HepG2 (cell line): ENCODE data around the gene CALD1. TPM values are rescaled to one million over a fixed set of nuclear protein-coding genes. Genes with fewer than 3 reads are reported as not detected.
A peak's percentile ranks its signal among the peaks of the same experiment; 100 is the strongest.

Experiments used
- ARID5B ChIP-seq: IDR thresholded peaks from 2 replicates; pipeline ENCODE4 v1.4.0; 2020; ENCODE audit warnings: mild to moderate bottlenecking, missing genetic modification reagents
- CBX5 ChIP-seq: sonication (generic); formaldehyde crosslinking; IDR thresholded peaks from 2 replicates; pipeline ENCODE4 v1.4.0; 2020; ENCODE audit warnings: missing genetic modification reagents, borderline replicate concordance
- CREB3 ChIP-seq: sonication (generic); formaldehyde crosslinking; IDR thresholded peaks from 2 replicates; pipeline ENCODE4 v1.5.0; 2020; ENCODE audit warnings: missing genetic modification reagents
- ETV5 ChIP-seq: IDR thresholded peaks from 2 replicates; pipeline ENCODE4 v1.6.1; 2018; ENCODE audit warnings: missing biosample characterization, missing genetic modification reagents, inconsistent platforms, borderline replicate concordance
- FOXA3 ChIP-seq: IDR thresholded peaks from 2 replicates; pipeline ENCODE4 v1.6.1; 2016; ENCODE audit warnings: missing genetic modification reagents, missing compliant biosample characterization
- FOXO1 ChIP-seq: sonication (generic); formaldehyde crosslinking; IDR thresholded peaks from 2 replicates; pipeline ENCODE4 v1.4.0; 2020; ENCODE audit warnings: missing genetic modification reagents
- GMEB1 ChIP-seq: sonication (generic); formaldehyde crosslinking; IDR thresholded peaks from 2 replicates; pipeline ENCODE4 v1.5.1; 2020; ENCODE audit warnings: missing genetic modification reagents, mild to moderate bottlenecking, borderline replicate concordance
- HDAC2 ChIP-seq: sonication (generic); formaldehyde crosslinking; IDR thresholded peaks from 2 replicates; pipeline ENCODE4 v1.4.0; 2020; ENCODE audit warnings: missing genetic modification reagents
- HNRNPK ChIP-seq: fragments of 200-400 bp; formaldehyde crosslinking; IDR thresholded peaks from 2 replicates; pipeline ENCODE4 v1.6.1; 2018; ENCODE audit warnings: low read length, low read depth, moderate library complexity, mild to moderate bottlenecking; ENCODE audit not compliant: poor library complexity, severe bottlenecking
- MED1 ChIP-seq: sonication (generic); formaldehyde crosslinking; IDR thresholded peaks from 2 replicates; pipeline ENCODE4 v1.4.0; 2020; ENCODE audit warnings: missing genetic modification reagents
- NR2F2 ChIP-seq: IDR thresholded peaks from 2 replicates; pipeline ENCODE4 v1.6.1; 2012; ENCODE audit warnings: low read depth, inconsistent platforms, borderline replicate concordance
- PPARG ChIP-seq: conservative IDR thresholded peaks from 2 replicates; pipeline ENCODE4 v1.6.1; 2016; ENCODE audit warnings: missing biosample characterization, missing genetic modification reagents
- RXRB ChIP-seq: IDR thresholded peaks from 2 replicates; pipeline ENCODE4 v1.6.1; 2016; ENCODE audit warnings: borderline replicate concordance, missing genetic modification reagents, missing compliant biosample characterization
- SALL1 ChIP-seq: sonication (generic); formaldehyde crosslinking; IDR thresholded peaks from 2 replicates; pipeline ENCODE4 v1.8.0; 2022; ENCODE audit warnings: mild to moderate bottlenecking, missing genetic modification reagents
- SAP130 ChIP-seq: IDR thresholded peaks from 2 replicates; pipeline ENCODE4 v1.6.1; 2016; ENCODE audit warnings: low read depth
- SMC3 ChIP-seq: IDR thresholded peaks from 2 replicates; pipeline ENCODE4 v1.6.1; 2011; ENCODE audit warnings: low read length, improper control_type of control experiment
- SOX6 ChIP-seq, 2 experiments: fragments of 450-650 bp in 1 of 2; sonication (generic) in 1 of 2; formaldehyde crosslinking in 1 of 2; IDR thresholded peaks; 2 replicates each; pipeline versions ENCODE4 v1.4.0 to v1.6.1; 2017 to 2020; ENCODE audit warnings: antibody characterized with exemption in 1 of 2, mild to moderate bottlenecking in 1 of 2, missing genetic modification reagents in 1 of 2
- SYNCRIP ChIP-seq: fragments of 200-400 bp; formaldehyde crosslinking; IDR thresholded peaks from 2 replicates; pipeline ENCODE4 v1.6.1; 2018; ENCODE audit warnings: mild to moderate bottlenecking, low read depth, low read length; ENCODE audit not compliant: insufficient read depth
- ZNF121 ChIP-seq: sonication (generic); formaldehyde crosslinking; IDR thresholded peaks from 2 replicates; pipeline ENCODE4 v1.5.0; 2020; ENCODE audit warnings: mild to moderate bottlenecking, missing genetic modification reagents
- ZNF276 ChIP-seq: sonication (generic); formaldehyde crosslinking; IDR thresholded peaks from 2 replicates; pipeline ENCODE4 v1.4.0; 2020; ENCODE audit warnings: mild to moderate bottlenecking, low read depth, missing genetic modification reagents
- ZNF501 ChIP-seq: sonication (generic); formaldehyde crosslinking; IDR thresholded peaks from 2 replicates; pipeline ENCODE4 v1.5.1; 2020; ENCODE audit warnings: mild to moderate bottlenecking, moderate library complexity, missing genetic modification reagents
- ZNF629 ChIP-seq: sonication (generic); formaldehyde crosslinking; conservative IDR thresholded peaks from 2 replicates; pipeline ENCODE4 v1.5.0; 2020; ENCODE audit warnings: missing genetic modification reagents
- ZNF644 ChIP-seq: IDR thresholded peaks from 2 replicates; pipeline ENCODE4 v1.6.1; 2016; ENCODE audit warnings: low read depth
- polyA plus RNA-seq, 8 experiments: library from polyadenylated mRNA; depleted of rRNA in 3 of 8; stranded (reverse) in 7 of 8; unstranded in 1 of 8; fragments of >200 nt; fragmentation: Illumina TruSeq in 4 of 8; extraction: Trizol in 4 of 8; gene quantifications; 2 replicates each; pipeline versions ENCODE4 v1.2.1 to v1.2.3, GENCODE V29; 2011 to 2016; ENCODE audit warnings: low read depth in 4 of 8, missing spikeins in 1 of 8, mixed read lengths in 1 of 8; ENCODE audit not compliant: insufficient read depth in 1 of 8
- total RNA-seq, 5 experiments: library from RNA; depleted of rRNA; stranded (reverse); fragments of >200 nt; fragmentation: Illumina TruSeq; extraction: Trizol; gene quantifications; 2 replicates each; pipeline ENCODE4 v1.2.3, GENCODE V29; 2016; ENCODE audit warnings: low read depth in 1 of 5

Gene CALD1
- total and polyA plus RNA-seq, 2 of the 13 experiments (the other 11 are each of a cell fraction or from before 2014, with no cell fraction given), result 53.0 to 112 TPM

GRCh38 chr7:134892963-134893362 lies 113.5 kb downstream of the CALD1 start (continued):
- TF ChIP-seq ARID5B (peak; percentile 65), SALL1 (CRISPR knock-in tag) (peak; percentile 48), ZNF276 (CRISPR knock-in tag) (no peak), GMEB1 (no peak), HNRNPK (peak; percentile 49), ZNF629 (0 out of 2 replicates have a peak, but pooled peaks have one; percentile 30), ZNF121 (no peak), SMC3 (no peak), MED1 (CRISPR knock-in tag) (peak; percentile 56; the same call in 1 of the 2 replicates), ZNF644 (CRISPR knock-in tag) (0 out of 2 replicates have a peak, but pooled peaks have one; percentile 18), FOXA3 (peak; percentile 88), SOX6 (IDR thresholded peaks at IDR 0.05) (no peak), SOX6 (CRISPR knock-in tag; IDR thresholded peaks at IDR 0.05) (0 out of 2 replicates have a peak, but pooled peaks have one; percentile 27), NR2F2 (no peak), SYNCRIP (no peak), CBX5 (CRISPR knock-in tag) (0 out of 2 replicates have a peak, but pooled peaks have one; percentile 27), ZNF501 (CRISPR knock-in tag) (0 out of 2 replicates have a peak, but pooled peaks have one; percentile 21), FOXO1 (CRISPR knock-in tag) (peak; percentile 25; the same call in 1 of the 2 replicates), SAP130 (peak; percentile 90), RXRB (CRISPR knock-in tag) (0 out of 2 replicates have a peak, but pooled peaks have one; percentile 59), HDAC2 (CRISPR knock-in tag) (peak; percentile 47), PPARG (CRISPR knock-in tag) (peak; percentile 73; the same call in 1 of the 2 replicates), CREB3 (CRISPR knock-in tag) (no peak), ETV5 (CRISPR knock-in tag) (peak; percentile 43)
